Thyroid gland (tissue), 4 donors: ENCODE measurements around the gene ZNRF1.

Experiments used
- POLR2A ChIP-seq, 2 donors: fragments of 450-650 bp; IDR thresholded peaks; one replicate each; pipeline ENCODE4 v1.6.1; 2017; ENCODE audit warnings: antibody characterized with exemption in 2 of 2, mild to moderate bottlenecking in 2 of 2, moderate library complexity in 1 of 2
- TF ChIP-seq, protein P1 (sequence below), 6 experiments: fragments of 200-600 bp in 3 of 6; fragments of 450-650 bp in 3 of 6; sonication (generic) in 3 of 6; IDR thresholded peaks; one replicate each; pipeline ENCODE4 v1.5.1; 2016 to 2019; ENCODE audit warnings: antibody characterized with exemption in 6 of 6, mild to moderate bottlenecking in 2 of 6, inconsistent platforms in 1 of 6, moderate library complexity in 1 of 6

DNA sequence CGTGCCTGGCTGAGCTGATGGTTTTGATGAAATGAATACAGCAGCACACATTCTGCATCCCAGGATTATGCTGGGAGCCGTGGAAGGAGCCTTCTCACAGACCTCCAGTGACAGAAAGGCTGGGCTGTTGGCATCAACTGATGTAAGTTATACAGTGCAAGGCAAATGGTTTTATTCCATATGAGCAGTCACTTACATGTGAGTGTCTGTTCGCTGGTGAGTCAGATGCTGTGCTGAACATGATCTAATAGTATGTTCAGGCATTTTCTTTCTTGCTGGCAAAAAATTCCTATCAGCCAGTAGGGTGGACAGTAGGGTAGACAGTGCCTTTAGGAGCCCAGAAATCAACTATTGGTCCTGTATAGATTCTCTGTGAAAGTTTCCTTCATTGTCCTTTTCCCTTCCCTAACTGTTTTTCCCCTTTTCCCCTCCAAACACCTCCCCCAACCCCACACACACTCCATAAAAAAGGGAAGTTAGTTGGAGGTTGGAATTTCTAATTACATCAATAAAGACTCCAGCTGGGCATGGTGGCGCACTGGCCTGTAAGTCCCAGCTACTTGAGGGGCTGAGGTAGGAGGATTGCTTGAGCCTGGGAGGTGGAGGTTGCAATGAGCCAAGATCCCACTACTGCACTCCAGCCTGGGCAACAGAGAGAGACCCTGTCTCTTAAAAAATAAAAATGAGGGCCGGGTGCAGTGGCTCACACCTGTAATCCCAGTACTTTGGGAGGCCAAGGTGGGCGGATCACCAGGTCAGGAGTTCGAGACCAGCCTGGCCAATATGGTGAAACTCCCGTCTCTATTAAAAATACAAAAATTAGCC, 81.6 kb downstream of the ZNRF1 start:
- TF ChIP-seq, protein P1, sequence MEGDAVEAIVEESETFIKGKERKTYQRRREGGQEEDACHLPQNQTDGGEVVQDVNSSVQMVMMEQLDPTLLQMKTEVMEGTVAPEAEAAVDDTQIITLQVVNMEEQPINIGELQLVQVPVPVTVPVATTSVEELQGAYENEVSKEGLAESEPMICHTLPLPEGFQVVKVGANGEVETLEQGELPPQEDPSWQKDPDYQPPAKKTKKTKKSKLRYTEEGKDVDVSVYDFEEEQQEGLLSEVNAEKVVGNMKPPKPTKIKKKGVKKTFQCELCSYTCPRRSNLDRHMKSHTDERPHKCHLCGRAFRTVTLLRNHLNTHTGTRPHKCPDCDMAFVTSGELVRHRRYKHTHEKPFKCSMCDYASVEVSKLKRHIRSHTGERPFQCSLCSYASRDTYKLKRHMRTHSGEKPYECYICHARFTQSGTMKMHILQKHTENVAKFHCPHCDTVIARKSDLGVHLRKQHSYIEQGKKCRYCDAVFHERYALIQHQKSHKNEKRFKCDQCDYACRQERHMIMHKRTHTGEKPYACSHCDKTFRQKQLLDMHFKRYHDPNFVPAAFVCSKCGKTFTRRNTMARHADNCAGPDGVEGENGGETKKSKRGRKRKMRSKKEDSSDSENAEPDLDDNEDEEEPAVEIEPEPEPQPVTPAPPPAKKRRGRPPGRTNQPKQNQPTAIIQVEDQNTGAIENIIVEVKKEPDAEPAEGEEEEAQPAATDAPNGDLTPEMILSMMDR (IDR thresholded peaks at IDR 0.05): no peak
- TF ChIP-seq POLR2A (IDR thresholded peaks at IDR 0.05): no peak
